ENCODE results near the gene SHLD2.
"Not testable (repeated sequence)": the region's sequence is repeated elsewhere in the genome, so short reads cannot be mapped to it uniquely, and the experiment has no call there.

SHLD2 gene

DNA sequence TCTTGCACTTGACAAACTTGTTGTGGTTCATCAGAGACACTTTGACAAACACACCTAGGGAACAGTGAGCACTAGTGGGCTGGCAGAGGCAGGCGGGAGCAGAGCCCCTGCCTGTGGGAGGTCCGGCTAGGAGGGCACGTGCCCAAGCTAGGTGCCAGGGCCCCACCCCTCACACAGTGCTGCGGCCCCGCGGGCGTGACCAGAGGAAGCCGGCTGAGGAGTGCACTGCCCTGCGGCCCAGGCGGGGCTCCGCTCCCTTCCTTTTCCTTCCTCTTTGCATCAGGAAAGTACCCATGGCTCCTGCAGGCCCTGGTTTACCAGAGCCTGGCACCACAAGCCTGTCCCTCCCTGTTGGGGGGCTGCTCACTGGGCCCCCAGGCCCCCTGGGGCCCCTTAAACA, 121.1 kb downstream of the SHLD2 start:
- in situ Hi-C loops (cut with MboI; ENCODE audit: low pct_unique_long_range_greater_than_20kb, low sequenced_read_pairs, unreplicated experiment); DNase-seq (ENCODE audit: low spot score): not testable (repeated sequence)

DNA sequence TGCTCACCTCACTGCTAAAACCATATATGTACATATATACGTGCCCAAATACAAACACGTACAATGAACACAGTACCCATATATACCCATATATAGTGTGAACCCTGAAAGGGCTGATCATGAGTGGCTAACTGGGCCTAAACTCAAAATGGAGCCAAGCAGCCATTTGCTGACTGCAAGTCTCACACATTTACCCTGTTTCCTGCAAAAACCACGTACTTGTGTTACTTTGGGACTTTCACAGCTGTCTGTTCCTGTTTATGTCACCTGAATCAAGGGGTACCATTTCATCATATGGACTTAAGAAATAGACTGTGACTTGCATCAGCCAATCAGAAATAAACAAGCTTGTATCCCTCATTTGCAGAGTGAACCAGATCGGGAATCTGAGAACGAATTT, 124.4 kb downstream of the SHLD2 start:
- in situ Hi-C loops (cut with MboI; ENCODE audit: low pct_unique_long_range_greater_than_20kb, low sequenced_read_pairs, unreplicated experiment); DNase-seq (ENCODE audit: low spot score): not testable (repeated sequence)

DNA sequence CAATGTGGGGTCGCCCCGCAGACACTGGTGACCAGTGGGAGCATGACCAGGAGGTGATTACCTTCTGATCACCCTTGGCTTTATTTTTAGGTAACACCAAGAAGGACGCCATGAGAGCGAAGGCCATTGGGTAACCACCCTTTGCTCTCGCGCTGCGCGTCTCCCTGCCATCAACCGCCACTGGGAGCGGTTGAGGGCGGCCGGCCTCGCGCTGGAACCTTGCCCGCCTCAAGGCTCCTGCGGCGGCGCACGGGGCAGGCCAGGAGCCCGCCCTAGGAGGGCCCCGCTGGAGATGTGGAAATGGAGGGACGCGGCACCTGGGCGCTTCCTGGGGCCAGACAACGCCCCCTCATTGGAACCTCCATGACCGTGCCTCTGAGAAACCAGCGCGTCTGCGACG, 127.8 kb downstream of the SHLD2 start:
- in situ Hi-C loops (cut with MboI; ENCODE audit: low pct_unique_long_range_greater_than_20kb, low sequenced_read_pairs, unreplicated experiment); DNase-seq (ENCODE audit: low spot score): not testable (repeated sequence)

DNA sequence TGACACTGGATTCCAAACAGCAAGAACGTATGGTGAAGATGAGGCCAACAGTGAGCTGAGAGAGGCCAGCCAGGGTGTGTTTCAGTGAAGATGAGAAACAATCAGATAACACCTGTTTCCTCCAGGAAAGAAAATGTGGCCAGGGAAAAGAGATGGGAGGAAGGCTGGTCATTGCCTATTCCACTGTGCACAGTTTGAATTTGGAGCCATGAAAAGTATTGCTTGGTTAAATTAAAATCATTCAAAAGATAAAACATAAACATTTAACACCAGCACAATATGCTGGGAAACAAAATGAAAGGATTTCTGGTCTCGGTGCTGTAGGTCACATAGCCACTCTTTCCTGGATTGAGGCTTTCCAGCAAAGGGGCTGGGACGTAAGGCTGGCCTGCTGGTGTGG, 130.1 kb downstream of the SHLD2 start, which contains the start of gene NUTM2A:
Gene NUTM2A (plus strand): TSS at position 301 of the 400 bp plus-strand sequence. CDS start 383 bp downstream, outside the sequence.
- in situ Hi-C loops (cut with MboI; ENCODE audit: low pct_unique_long_range_greater_than_20kb, low sequenced_read_pairs, unreplicated experiment); DNase-seq (ENCODE audit: low spot score): not testable (repeated sequence)

GRCh38 chr10:87228247-87228646, 133.2 kb downstream of the SHLD2 start:
- in situ Hi-C loops (cut with MboI; ENCODE audit: low pct_unique_long_range_greater_than_20kb, low sequenced_read_pairs, unreplicated experiment); DNase-seq (ENCODE audit: low spot score): not testable (repeated sequence)

- DNase-seq (ENCODE audit: low spot score); in situ Hi-C loops (cut with MboI; ENCODE audit: low pct_unique_long_range_greater_than_20kb, low sequenced_read_pairs, unreplicated experiment): not testable (repeated sequence)
Observed at GRCh38 chr10:87229211-87229610, 134.2 kb downstream of the SHLD2 start.

- in situ Hi-C loops (cut with MboI; ENCODE audit: low pct_unique_long_range_greater_than_20kb, low sequenced_read_pairs, unreplicated experiment); DNase-seq (ENCODE audit: low spot score): not testable (repeated sequence)
Observed at GRCh38 chr10:87234854-87235253, 139.8 kb downstream of the SHLD2 start.

DNA sequence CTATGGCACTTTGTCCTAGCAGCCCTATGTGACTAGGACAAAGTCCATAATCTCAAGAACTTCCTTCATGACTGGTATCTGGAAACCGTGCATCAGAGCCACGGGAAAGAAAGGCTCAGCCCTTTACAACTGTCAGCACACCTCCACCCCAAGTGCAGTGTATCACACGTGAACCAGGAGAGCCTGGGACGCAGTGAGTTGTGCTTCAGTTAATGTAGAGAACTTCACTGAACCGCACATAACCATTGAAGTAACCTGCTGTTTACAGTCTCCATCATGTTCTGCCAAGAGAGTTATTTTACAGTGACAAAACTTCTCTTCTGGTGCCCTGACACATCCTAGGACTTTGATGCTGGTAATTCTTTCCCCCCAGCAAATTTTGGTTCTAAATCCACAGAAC, 142.2 kb downstream of the SHLD2 start:
- DNase-seq (ENCODE audit: low spot score); in situ Hi-C loops (cut with MboI; ENCODE audit: low pct_unique_long_range_greater_than_20kb, low sequenced_read_pairs, unreplicated experiment): not testable (repeated sequence)

DNA sequence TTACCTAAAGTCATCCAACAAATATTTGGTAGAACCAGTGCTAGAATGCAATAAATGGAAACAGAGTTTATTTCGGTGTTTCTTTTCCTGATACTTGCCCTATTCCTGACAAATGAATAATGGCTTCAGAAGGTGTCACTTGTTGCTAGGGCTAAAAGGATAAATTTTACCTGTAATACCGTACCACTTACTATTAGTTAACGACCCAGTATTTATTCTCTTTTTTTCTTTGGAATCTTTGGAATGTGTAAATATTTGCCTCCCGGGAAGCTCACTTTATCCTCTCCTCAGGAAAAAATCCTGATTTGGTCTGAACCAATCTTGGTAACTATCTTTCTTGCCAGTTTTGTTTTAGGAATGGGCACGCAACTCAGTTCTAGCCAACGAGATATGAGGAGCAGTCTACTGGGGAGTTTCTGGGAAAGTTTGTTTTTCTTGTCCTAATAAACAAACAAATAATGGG, 144.4 kb downstream of the SHLD2 start:
- DNase-seq (ENCODE audit: low spot score); in situ Hi-C loops (cut with MboI; ENCODE audit: low pct_unique_long_range_greater_than_20kb, low sequenced_read_pairs, unreplicated experiment): not testable (repeated sequence)

Measured in GM13977 (cell line).